HG03432 (cell line): ENCODE results near the gene ST3GAL4.
A peak's percentile ranks its signal among the peaks of the same experiment; 100 is the strongest.
"Not testable (repeated sequence)": the region's sequence is repeated elsewhere in the genome, so short reads cannot be mapped to it uniquely, and the experiment has no call there.

Experiments
- ATAC-seq: cut with Tn5 transposase; IDR thresholded peaks from one replicate; pipeline ENCODE4 v1.9.1; 2021; ENCODE audit warnings: mild to moderate bottlenecking, moderate library complexity; ENCODE audit not compliant: unreplicated experiment

ST3GAL4 gene

GRCh38 chr11:126345283-126345682, 10.2 kb upstream of the ST3GAL4 start:
- ATAC-seq = no peak

DNA sequence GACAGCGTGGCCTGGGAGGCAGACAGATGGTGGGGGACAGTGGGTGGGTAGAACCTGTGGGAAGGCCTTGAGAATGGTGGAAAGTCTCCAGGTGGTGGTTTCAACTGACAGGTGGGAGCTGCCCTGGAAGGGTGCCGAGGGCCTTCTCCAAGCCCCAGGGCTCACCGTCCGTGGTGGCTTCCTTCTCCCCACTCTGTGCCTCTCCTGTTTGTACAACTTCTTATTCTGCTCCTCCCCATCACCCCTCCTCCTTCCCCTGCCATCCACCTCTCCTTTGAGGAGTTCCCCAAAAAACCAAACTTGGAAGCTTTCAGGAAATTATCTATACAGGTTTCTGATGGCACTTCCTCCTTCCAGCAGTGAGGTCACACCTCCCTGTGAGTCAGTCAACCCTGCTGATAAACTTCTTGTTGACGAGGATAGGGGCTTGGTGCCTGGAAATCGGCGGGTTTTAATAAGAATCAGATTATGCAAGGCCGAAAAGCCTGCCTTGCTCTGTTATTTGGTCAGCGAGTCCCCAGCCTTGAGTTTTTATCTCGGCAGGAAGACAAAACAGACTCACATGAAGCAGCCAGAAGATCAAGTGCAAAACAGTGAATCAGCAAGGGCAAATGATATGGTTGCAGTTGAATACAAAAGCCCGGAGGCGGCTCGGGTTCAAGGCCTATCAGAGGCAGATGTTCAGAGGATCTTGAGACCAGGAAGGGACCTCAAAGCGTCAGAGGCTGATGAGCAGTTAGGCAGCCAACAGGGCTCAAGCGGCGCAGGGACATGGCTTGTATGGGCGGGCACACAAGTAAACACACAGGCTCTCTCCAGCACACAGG, 9.5 kb upstream of the ST3GAL4 start:
- no peak for ATAC-seq

- ATAC-seq = no peak
Observed at GRCh38 chr11:126346586-126346940, 8.9 kb upstream of the ST3GAL4 start.

GRCh38 chr11:126346946-126347345, 8.5 kb upstream of the ST3GAL4 start:
- not testable (repeated sequence) for ATAC-seq

DNA sequence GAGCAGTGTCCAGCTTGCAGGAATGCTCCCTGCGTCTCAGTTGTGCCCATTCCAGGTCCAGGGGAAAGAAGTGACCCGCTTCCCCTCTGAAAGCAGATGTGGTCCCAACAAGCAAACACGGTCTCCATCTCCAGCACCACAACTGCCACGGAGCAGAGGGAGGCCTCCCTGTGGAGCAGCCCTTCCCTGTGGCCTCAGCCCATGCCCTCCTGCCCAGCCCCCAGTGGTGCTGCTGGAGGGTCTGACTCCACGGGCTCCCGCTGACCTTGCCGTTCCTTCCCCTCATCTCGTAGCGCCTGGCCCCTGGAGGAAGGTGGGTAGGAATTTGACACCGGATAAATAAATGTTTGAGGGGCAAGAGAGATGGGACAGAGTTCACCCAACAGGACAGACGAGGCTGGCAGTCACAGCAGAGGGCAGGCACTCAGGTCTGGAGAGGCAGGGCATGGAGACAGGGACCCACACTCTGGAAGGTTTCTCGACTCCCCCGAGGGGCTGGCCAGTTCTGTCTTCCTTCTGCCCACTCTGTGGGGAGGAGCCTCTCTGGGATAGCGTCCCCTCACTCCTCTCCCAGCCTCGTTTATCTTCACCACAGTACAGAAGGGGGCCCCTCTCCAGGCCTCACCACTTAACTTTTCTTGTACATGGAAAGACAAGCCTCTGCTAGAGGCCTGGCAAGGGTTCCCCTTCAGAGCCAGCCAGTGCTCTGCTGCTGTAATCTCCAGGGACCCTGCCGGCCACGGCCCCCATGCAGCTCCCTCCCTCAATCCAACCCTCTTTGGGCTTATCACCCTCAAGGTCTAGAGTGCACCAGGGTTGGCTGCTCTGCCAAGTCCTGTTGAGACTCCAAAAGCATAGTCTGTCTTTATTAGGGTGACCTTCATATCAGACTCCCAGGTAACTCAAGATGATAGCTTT, 7.5 kb upstream of the ST3GAL4 start:
- no peak for ATAC-seq

DNA sequence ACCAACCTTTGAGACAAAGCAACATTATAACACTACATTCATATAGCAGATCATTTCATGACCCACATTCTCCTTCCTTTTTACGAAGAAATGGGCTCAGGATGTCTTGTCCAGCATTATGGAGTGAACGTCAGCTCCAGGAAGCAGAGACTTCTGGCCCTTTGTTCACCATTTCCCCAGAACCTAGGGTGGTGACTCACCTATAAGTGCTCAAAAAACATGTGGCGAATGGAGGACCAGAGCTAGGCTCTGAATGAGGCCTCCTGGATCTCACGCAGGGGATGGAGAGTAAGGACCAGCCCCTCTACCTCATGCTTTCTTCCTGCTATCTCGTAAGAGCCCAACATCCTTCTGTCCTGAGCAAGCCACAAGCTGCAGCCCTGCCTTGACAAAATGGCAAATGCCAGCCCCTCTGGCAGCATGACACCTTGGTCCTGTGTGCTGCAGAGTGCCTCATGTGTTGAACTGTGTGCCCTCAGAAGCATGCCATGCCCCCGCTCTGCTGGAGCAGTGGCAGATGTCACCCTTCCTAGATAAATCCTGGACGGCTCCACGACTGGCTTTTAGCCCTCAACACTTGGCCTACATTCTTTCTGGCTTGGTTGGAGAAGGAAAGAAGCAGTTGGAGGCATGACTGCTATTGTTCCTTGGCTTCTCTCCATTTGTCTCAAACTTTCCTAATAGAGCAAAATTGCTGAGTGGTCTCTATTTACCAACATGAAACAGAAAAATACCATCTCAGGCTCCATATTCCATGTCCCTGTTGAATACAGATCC, 6.5 kb upstream of the ST3GAL4 start:
- ATAC-seq = no peak

DNA sequence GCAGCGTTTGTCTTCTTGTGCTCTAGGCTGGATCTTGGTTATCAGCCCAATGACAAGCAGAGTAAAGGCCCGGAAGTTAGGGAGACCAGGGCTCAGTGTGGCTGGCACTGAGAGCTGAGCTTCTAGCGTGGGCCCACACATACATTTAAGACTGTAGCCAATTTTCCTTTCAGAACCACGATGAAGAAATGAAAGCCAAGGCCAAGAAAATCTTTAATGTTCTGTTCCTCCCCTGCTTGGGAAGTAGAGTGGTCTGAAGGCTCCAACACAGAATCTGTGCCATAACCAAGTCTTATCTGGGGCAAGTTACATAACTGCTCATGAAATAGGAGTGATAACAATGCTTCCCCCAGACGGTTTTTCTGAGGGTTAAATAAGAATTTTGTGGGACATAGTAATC, 4.7 kb upstream of the ST3GAL4 start:
- ATAC-seq = no peak

GRCh38 chr11:126352163-126352562, 3.3 kb upstream of the ST3GAL4 start:
- no peak for ATAC-seq

DNA sequence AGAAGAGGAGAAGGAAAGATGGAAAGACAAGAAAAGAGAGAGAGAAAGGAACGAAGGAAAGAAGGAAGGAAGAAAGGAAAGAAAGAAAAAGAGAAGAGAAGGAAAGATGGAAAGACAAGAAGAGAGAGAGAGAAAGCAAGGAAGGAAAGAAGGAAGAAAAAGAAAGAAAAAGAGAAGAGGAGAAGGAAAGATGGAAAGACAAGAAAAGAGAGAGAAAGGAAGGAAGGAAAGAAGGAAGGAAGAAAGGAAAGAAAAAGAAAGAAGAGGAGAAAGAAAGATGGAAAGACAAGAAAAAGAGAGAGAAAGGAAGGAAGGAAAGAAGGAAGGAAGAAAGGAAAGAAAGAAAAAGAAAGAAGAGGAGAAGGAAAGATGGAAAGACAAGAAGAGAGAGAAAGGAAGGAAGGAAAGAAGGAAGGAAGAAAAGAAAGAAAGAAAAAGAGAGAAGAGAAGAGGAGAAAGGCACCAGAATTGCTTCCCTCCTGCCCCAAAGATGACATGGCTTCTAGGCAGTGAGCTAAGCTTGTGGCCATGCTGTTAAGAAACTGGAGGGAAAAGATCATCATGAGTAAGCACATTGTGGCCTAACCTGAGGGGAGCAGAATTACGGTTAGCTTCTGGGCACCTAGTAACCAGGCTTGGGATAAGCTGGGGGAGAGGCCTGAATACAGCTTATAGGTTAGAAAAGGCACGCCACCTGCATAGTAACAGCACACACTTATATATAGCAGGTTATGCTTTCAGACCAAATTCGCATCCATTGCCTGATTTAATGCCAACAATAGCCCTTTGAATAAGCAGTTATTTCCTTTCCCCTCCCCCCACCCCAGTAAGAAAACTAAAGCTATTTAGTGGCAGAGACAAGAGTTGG, 2.3 kb upstream of the ST3GAL4 start:
- ATAC-seq = no peak

GRCh38 chr11:126354631-126355323, 709 bp upstream of the ST3GAL4 start:
- peak; percentile 41 for ATAC-seq

DNA sequence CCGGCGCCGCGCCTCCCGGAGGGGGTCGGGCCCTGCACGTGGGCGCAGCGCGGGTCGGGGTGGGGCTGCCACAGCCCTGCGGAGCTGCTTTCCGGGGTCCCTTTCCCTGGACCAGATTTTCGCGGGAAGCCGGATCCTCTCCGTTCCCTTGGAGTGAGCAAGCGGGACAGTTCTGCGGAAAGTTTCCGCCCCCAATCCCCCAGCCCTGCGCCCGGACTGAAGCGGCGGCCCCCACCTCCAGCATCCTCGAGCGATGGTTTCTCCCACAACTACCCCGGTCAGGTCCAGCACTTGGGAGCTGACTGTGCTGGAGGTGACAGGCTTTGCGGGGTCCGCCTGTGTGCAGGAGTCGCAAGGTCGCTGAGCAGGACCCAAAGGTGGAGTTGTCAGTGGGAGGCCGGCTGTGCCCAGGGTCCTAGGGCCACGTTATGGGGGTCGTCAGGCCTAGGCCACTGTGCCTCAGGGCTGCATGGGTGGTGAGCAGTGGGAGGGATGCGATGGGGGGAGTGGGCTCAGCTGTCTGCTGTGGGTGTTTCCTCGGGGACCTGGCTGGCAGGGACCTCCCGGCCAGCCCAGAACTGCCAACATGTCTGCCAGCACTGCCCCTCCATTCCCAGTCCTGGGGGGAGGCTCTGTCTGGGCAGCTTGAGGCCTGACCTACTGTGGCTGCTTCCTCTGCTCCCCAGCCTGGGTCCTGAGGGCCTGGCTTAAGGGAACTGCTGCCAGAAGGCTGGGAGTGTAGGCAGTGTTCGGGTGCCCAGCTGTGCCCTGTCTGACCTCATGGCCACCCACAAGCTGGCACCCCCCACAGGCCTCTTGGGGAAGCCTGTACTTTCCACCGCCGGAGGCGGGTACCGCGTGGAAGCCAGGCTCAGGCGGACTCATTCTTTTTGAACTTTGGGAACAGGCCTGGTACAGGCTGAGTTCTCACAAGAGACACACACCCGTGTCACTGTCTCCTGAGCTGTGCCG, 726 bp downstream of the ST3GAL4 start:
- peak; percentile 24 for ATAC-seq

DNA sequence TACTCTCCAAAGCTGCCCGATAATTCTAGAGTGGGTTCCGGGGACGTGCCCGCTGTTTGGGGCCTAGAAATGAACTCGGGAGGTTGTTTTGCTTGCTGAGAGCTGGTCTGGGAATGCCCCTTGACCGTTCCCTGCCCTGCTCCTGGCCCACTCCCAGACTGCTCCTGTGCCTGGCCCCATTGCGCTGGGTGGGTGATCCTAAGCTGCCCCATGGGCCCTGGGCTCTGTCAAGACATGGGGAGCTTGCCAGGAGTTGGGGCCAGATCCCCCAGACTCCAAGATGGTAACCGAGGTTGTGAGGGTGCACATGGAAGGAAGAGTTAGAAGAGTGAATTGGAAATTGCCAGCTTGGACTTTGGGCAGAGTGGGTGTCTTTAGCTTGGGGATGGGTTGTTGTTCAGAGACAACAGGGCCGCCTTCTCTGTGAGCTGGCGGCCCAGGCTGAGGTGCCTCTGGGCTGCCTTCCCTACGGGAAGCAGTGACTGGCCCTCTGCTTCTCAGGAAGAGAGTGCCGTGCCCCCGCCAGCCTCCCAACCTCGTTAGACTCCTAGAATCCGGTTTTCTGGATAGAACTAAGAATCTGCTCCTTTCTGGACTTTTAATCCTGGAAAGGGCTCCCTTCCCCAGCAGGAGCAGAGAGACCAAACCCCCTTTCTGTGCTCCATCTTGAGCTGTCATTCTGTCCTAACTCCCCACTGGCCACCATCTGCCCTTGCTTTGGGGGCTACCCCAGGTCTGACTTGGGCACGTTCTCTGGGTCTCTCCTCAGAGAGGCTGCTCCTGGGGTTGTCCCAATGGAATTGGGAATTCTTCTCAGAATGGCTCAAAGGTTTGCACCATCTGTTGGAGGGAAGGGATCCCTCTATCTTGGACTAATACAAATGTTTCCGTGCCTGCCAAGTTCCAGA, 1.8 kb downstream of the ST3GAL4 start:
- no peak for ATAC-seq

- no peak for ATAC-seq
Observed at GRCh38 chr11:126357969-126358762, 2.7 kb downstream of the ST3GAL4 start.

GRCh38 chr11:126358763-126359160, 3.3 kb downstream of the ST3GAL4 start:
- no peak for ATAC-seq

DNA sequence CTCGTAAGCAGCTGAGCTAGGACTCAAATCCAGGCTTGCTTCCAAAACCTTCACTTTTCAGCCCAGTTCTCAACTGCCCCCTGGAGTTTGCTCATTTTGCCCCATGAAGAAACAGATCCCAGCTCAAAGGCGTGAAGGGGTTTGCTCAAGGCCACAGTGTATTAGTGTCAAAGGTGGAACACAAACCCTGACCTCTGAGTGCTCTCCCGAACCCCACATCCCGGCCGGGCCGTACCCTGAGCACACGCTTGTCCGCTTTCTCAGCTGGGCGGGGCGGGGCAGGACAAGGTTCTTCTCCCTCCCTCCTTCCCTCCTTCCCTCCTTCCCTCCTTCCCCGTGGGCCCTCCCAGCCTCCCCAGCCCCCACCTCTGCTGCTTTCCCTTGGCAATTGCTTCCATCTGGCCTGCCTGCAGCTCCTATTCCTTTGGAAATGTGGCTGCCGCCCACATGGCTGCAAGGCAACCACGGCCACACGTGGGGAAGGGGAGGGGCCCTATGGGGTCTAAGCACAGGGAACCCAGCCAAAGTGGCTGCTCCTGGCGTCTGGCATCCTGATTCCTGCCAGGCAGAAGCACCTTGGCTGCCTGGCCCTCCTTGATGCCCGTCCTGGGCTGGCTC, 4.1 kb downstream of the ST3GAL4 start:
- ATAC-seq = no peak

DNA sequence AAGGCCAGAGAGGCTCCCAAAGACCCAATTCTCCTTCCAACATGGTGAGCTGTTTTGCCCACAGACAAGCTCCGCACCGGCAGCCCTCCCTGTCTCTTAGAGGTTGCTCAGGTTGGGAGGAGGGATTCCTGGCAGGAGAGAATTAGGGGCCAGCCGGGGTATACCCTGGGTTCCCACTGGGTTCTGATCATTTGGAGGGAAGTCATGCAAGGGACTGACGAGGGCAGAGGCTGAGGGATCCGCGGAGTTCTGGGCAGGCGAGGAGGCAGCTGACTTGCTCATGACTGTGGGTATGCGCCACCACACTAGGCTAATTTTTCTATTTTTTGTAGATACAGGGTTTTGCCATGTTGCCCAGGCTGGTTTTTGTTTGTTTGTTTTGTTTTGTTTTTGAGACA, 4.6 kb downstream of the ST3GAL4 start:
- ATAC-seq = no peak
